ENCODE results near the gene MTUS2.

- TF ChIP-seq CTCF (IDR thresholded peaks at IDR 0.05; ENCODE audit: low read depth, low read length, missing input control) (no peak), REST (IDR thresholded peaks at IDR 0.05) (no peak), MAX (IDR thresholded peaks at IDR 0.05) (no peak), HNF4G (IDR thresholded peaks at IDR 0.05) (no peak), JUND (IDR thresholded peaks at IDR 0.05) (no peak), TAF1 (conservative IDR thresholded peaks at IDR 0.05) (no peak), SP1 (IDR thresholded peaks at IDR 0.05) (no peak), FOXA1 (IDR thresholded peaks at IDR 0.05) (no peak), RAD21 (IDR thresholded peaks at IDR 0.05) (no peak), NR2F2 (IDR thresholded peaks at IDR 0.05) (no peak), GABPA (IDR thresholded peaks at IDR 0.05 in 1 of 2, conservative IDR thresholded peaks at IDR 0.05 in 1 of 2) (no peak), YY1 (IDR thresholded peaks at IDR 0.05) (no peak), EGR1 (IDR thresholded peaks at IDR 0.05; ENCODE audit: low read depth in 2 of 2) (no peak), ATF3 (IDR thresholded peaks at IDR 0.05) (no peak)
Measured at GRCh38 chr13:29129616-29130015, 309.5 kb downstream of the MTUS2 start.
